ENCODE measurements around the gene AUTS2.

AUTS2 gene

GRCh38 chr7:70387217-70387616, 788.9 kb downstream of the AUTS2 start:
- FAIRE-seq: no peak
- no peak for DNase-seq (ENCODE audit: insufficient read length, low spot score)
- no peak for TF ChIP-seq POLR2A (IDR thresholded peaks at IDR 0.05; ENCODE audit: low read depth, low read length)
- TF ChIP-seq TAF1 (IDR thresholded peaks at IDR 0.05; ENCODE audit: low read depth, low read length): no peak
- TF ChIP-seq POU2F2 (IDR thresholded peaks at IDR 0.05; ENCODE audit: low read depth, low read length): no peak
- no peak for TF ChIP-seq POLR2AphosphoS5 (IDR thresholded peaks at IDR 0.05; ENCODE audit: low read depth, low read length)
- TF ChIP-seq PAX5 (IDR thresholded peaks at IDR 0.05; ENCODE audit: insufficient read depth, low read length, severe bottlenecking): no peak

GRCh38 chr7:70389531-70390151, 791.4 kb downstream of the AUTS2 start:
- no peak for TF ChIP-seq SPI1 (IDR thresholded peaks at IDR 0.05; ENCODE audit: low read depth, low read length)
- TF ChIP-seq POLR2A (IDR thresholded peaks at IDR 0.05; ENCODE audit: low read depth, low read length): no peak
- TF ChIP-seq POLR2AphosphoS5 (IDR thresholded peaks at IDR 0.05; ENCODE audit: low read depth, low read length): no peak
- no peak for TF ChIP-seq POU2F2 (IDR thresholded peaks at IDR 0.05; ENCODE audit: low read depth, low read length)
- no peak for TF ChIP-seq TAF1 (IDR thresholded peaks at IDR 0.05; ENCODE audit: low read depth, low read length)
- no peak for TF ChIP-seq PAX5 (IDR thresholded peaks at IDR 0.05; ENCODE audit: insufficient read depth, low read length, severe bottlenecking)
- FAIRE-seq: no peak
- no peak for DNase-seq (ENCODE audit: insufficient read length, low spot score)

GRCh38 chr7:70390251-70390650, 792.0 kb downstream of the AUTS2 start:
- FAIRE-seq: no peak
- no peak for DNase-seq (ENCODE audit: insufficient read length, low spot score)
- TF ChIP-seq PAX5 (IDR thresholded peaks at IDR 0.05; ENCODE audit: insufficient read depth, low read length, severe bottlenecking): no peak
- TF ChIP-seq SPI1 (IDR thresholded peaks at IDR 0.05; ENCODE audit: low read depth, low read length): no peak
- TF ChIP-seq POLR2A (IDR thresholded peaks at IDR 0.05; ENCODE audit: low read depth, low read length): no peak
- no peak for TF ChIP-seq TAF1 (IDR thresholded peaks at IDR 0.05; ENCODE audit: low read depth, low read length)
- TF ChIP-seq POU2F2 (IDR thresholded peaks at IDR 0.05; ENCODE audit: low read depth, low read length): no peak
- TF ChIP-seq POLR2AphosphoS5 (IDR thresholded peaks at IDR 0.05; ENCODE audit: low read depth, low read length): no peak

DNA sequence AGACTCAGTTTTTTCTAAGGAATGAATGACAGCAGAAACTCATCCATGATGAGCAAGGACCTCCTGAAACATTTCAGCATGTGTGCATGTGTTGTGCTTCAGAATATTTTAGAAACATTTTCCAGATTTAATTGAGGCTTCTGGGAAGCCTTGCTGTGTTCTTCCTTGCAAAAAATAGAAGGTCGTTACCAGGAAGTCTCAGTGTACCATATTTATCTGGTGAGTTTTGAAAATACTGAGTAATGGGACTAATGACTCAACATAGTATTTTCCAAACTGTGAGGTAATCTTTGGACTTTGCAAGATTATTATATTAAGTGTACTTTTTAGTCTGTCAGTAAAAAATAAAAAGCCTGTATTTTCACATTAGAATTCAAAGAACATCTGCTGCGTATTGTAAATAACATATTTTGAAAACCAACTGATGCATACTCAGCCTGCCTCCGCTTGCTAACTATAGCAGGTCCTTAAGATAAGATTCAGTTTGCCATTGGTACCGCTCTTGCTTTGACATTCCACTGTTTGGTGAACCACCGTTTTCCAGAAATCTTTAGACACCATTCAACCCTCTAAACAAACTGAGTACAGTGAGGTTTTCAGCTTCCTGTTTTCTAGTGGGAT, 794.1 kb downstream of the AUTS2 start:
- no peak for TF ChIP-seq SPI1 (IDR thresholded peaks at IDR 0.05; ENCODE audit: low read depth, low read length)
- TF ChIP-seq POLR2AphosphoS5 (IDR thresholded peaks at IDR 0.05; ENCODE audit: low read depth, low read length): no peak
- no peak for TF ChIP-seq POU2F2 (IDR thresholded peaks at IDR 0.05; ENCODE audit: low read depth, low read length)
- no peak for TF ChIP-seq POLR2A (IDR thresholded peaks at IDR 0.05; ENCODE audit: low read depth, low read length)
- no peak for TF ChIP-seq PAX5 (IDR thresholded peaks at IDR 0.05; ENCODE audit: insufficient read depth, low read length, severe bottlenecking)
- TF ChIP-seq TAF1 (IDR thresholded peaks at IDR 0.05; ENCODE audit: low read depth, low read length): no peak
- no peak for FAIRE-seq
- DNase-seq (ENCODE audit: insufficient read length, low spot score): no peak

- TF ChIP-seq POU2F2 (IDR thresholded peaks at IDR 0.05; ENCODE audit: low read depth, low read length) (no peak), PAX5 (IDR thresholded peaks at IDR 0.05; ENCODE audit: insufficient read depth, low read length, severe bottlenecking) (no peak), POLR2A (IDR thresholded peaks at IDR 0.05; ENCODE audit: low read depth, low read length) (no peak), SPI1 (IDR thresholded peaks at IDR 0.05; ENCODE audit: low read depth, low read length) (no peak), POLR2AphosphoS5 (IDR thresholded peaks at IDR 0.05; ENCODE audit: low read depth, low read length) (no peak), TAF1 (IDR thresholded peaks at IDR 0.05; ENCODE audit: low read depth, low read length) (no peak)
- DNase-seq (ENCODE audit: insufficient read length, low spot score) (no peak), FAIRE-seq (no peak)
Observed at GRCh38 chr7:70392877-70393435, 794.7 kb downstream of the AUTS2 start.

DNA sequence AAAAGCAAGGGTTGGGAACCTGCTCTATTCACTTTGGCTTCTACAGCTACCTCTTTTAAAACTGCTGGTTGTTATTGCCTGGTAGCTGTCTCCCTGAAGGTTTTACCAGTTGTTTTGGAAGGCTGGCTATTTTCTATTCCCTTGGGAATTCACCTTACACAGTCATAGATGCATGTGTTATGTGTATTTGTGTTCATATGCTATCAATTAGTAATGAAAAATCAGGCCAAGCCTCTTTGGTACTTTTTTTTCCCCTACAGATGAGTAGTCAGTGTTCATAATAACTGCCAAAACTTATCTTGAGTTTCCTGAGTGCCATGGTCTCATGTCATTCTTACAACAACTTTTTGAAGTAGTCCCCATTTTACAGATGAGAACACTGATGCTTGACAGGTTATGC, 795.7 kb downstream of the AUTS2 start:
- DNase-seq (ENCODE audit: insufficient read length, low spot score) (no peak), FAIRE-seq (no peak)
- no peak for TF ChIP-seq TAF1 (IDR thresholded peaks at IDR 0.05; ENCODE audit: low read depth, low read length)
- TF ChIP-seq SPI1 (IDR thresholded peaks at IDR 0.05; ENCODE audit: low read depth, low read length): no peak
- TF ChIP-seq POLR2A (IDR thresholded peaks at IDR 0.05; ENCODE audit: low read depth, low read length): no peak
- TF ChIP-seq PAX5 (IDR thresholded peaks at IDR 0.05; ENCODE audit: insufficient read depth, low read length, severe bottlenecking): no peak
- TF ChIP-seq POU2F2 (IDR thresholded peaks at IDR 0.05; ENCODE audit: low read depth, low read length): no peak
- TF ChIP-seq POLR2AphosphoS5 (IDR thresholded peaks at IDR 0.05; ENCODE audit: low read depth, low read length): no peak

GRCh38 chr7:70400829-70401380, 802.6 kb downstream of the AUTS2 start:
- FAIRE-seq (no peak), DNase-seq (ENCODE audit: insufficient read length, low spot score) (no peak)
- TF ChIP-seq POU2F2 (IDR thresholded peaks at IDR 0.05; ENCODE audit: low read depth, low read length) (no peak), POLR2A (IDR thresholded peaks at IDR 0.05; ENCODE audit: low read depth, low read length) (no peak), TAF1 (IDR thresholded peaks at IDR 0.05; ENCODE audit: low read depth, low read length) (no peak), PAX5 (IDR thresholded peaks at IDR 0.05; ENCODE audit: insufficient read depth, low read length, severe bottlenecking) (no peak), SPI1 (IDR thresholded peaks at IDR 0.05; ENCODE audit: low read depth, low read length) (no peak), POLR2AphosphoS5 (IDR thresholded peaks at IDR 0.05; ENCODE audit: low read depth, low read length) (no peak)

DNA sequence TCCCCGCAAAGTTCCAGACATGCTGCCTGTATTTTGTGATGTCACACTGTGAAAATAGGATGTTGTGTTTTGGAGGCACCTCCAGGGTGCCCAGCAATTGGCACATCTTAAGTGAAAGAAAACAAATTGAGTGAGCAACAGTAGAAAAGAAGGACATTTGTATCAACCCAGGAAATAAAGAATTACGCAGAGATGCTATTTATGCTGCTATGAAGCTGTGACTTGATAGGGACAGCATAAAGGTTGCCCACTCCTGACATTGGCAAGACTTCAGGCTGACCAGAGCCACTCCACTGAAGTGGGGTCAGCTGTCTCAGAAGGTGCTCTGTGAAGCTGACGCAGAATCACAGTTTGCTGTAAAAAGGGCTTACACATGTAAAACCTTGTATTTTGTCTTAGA, 803.8 kb downstream of the AUTS2 start:
- TF ChIP-seq POLR2A (IDR thresholded peaks at IDR 0.05; ENCODE audit: low read depth, low read length) (no peak), POLR2AphosphoS5 (IDR thresholded peaks at IDR 0.05; ENCODE audit: low read depth, low read length) (no peak), SPI1 (IDR thresholded peaks at IDR 0.05; ENCODE audit: low read depth, low read length) (no peak)
- DNase-seq (ENCODE audit: insufficient read length, low spot score) (no peak), FAIRE-seq (no peak)

DNA sequence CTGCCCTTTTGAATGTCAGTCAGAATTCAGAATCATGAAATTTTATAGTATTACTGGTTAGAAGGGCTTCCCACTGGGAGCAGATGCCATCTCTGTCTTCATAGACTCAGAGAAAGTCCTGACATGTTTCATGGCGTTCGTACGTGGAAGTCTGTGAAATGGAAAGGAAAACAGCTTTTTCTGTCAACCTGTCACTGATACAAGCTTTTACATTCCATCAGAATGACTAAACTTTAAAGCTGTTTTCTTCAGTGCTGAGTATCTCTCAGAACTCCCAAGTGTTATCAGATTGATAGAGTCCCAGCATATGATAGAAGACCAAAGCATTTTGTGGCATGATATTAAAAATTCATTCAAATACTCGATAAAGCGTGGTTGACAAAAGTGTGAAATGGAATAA, 807.0 kb downstream of the AUTS2 start:
- no peak for DNase-seq (ENCODE audit: insufficient read length, low spot score)
- FAIRE-seq: no peak
- TF ChIP-seq POU2F2 (IDR thresholded peaks at IDR 0.05; ENCODE audit: low read depth, low read length) (no peak), SPI1 (IDR thresholded peaks at IDR 0.05; ENCODE audit: low read depth, low read length) (no peak), PAX5 (IDR thresholded peaks at IDR 0.05; ENCODE audit: insufficient read depth, low read length, severe bottlenecking) (no peak), TAF1 (IDR thresholded peaks at IDR 0.05; ENCODE audit: low read depth, low read length) (no peak), POLR2A (IDR thresholded peaks at IDR 0.05; ENCODE audit: low read depth, low read length) (no peak), POLR2AphosphoS5 (IDR thresholded peaks at IDR 0.05; ENCODE audit: low read depth, low read length) (no peak)

Measured in GM12891 (cell line).